PC-9 (cell line): ENCODE measurements around the gene DNAAF5.

ENCODE experiments used
- EZH2 ChIP-seq: fragments of 200-600 bp; sonication (generic); IDR thresholded peaks from 2 replicates; pipeline ENCODE4 v1.8.0; 2017; ENCODE audit warnings: antibody characterized with exemption, low read depth
- TF ChIP-seq, protein P1 (sequence below): fragments of 200-600 bp; sonication (generic); conservative IDR thresholded peaks from 2 replicates; pipeline ENCODE4 v1.6.1; 2017; ENCODE audit warnings: mixed run types, antibody characterized with exemption, mild to moderate bottlenecking, moderate library complexity

DNA sequence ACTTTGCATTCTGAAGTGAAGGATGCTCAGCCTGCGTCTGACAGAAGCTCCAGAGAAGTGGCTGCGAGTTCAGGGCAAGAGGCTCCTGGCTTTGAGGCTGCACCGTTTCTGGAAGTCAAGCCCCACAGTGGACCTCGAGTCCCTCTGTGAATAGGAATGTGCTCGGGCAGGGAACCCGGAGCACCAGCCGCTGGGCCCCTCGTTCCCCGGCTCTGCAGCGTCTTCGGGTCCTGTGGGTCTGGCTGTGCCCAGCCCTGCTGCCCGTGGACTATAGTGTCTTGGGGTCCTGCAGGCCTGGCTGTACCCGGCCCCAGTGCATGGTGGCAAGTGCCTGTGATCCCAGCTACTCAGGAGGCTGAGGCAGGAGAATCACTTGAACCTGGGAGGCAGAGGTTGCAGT is 45.9 kb downstream of the DNAAF5 start:
- TF ChIP-seq, protein P1, sequence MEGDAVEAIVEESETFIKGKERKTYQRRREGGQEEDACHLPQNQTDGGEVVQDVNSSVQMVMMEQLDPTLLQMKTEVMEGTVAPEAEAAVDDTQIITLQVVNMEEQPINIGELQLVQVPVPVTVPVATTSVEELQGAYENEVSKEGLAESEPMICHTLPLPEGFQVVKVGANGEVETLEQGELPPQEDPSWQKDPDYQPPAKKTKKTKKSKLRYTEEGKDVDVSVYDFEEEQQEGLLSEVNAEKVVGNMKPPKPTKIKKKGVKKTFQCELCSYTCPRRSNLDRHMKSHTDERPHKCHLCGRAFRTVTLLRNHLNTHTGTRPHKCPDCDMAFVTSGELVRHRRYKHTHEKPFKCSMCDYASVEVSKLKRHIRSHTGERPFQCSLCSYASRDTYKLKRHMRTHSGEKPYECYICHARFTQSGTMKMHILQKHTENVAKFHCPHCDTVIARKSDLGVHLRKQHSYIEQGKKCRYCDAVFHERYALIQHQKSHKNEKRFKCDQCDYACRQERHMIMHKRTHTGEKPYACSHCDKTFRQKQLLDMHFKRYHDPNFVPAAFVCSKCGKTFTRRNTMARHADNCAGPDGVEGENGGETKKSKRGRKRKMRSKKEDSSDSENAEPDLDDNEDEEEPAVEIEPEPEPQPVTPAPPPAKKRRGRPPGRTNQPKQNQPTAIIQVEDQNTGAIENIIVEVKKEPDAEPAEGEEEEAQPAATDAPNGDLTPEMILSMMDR = no peak
- no peak for TF ChIP-seq EZH2
